ENCODE data around the gene MRAS. TPM values are rescaled to one million over a fixed set of nuclear protein-coding genes. Genes with fewer than 3 reads are reported as not detected.
"Not testable (repeated sequence)": the region's sequence is repeated elsewhere in the genome, so short reads cannot be mapped to it uniquely, and the experiment has no call there.

Gene MRAS
- total and polyA plus RNA-seq, 2 of the 4 experiments (the other 2 are of a cell fraction) = 59.3 to 60.6 TPM

DNA sequence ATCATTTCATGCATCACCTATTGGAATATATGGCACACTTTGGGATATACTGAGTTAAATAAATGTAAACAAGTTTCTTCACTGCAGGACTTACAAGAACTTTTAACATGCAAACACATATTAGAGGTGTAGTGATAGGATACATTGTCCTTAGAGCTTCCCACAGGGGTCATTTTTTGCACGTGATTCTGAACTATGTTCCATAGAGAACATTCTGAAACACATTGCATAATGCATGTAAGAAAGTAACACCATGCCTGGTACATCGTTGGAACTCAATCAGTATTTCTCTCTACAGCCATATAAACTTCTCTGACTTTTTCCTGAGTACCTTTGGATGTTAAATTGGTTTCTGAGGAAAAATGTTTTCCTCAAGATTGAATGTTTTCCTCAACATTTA lies 28.3 kb downstream of the MRAS start:
- H3K9me1 ChIP-seq (ENCODE audit: insufficient read depth, low read length) = peaks cover 6% of the 10 kb centered on the region
- ChIA-PET CTCF (interaction anchor here (1.2 kb wide), 1 partner anchor 9 kb away, joined by 5 read pairs; no protein-coding TSS in a partner anchor), POLR2A (ENCODE audit: unreplicated experiment) (no interaction called here)
- no peak overlapping the region for H3K14ac ChIP-seq (replicated peaks; ENCODE audit: low read depth, low read length)
- no peak overlapping the region for H2BK15ac ChIP-seq (ENCODE audit: low read depth, low read length)
- H2BK120ac ChIP-seq (ENCODE audit: low read depth, low read length) = no peak overlapping the region
- no peak overlapping the region for H2AK5ac ChIP-seq (ENCODE audit: low read depth, low read length)
- H4K20me1 ChIP-seq (ENCODE audit: insufficient read depth, low read length) = no peaks in the 10 kb centered on the region
- H3K56ac ChIP-seq (ENCODE audit: extremely low read depth, insufficient read depth, low read length) = no peak overlapping the region
- no peak overlapping the region for H3K27ac ChIP-seq (ENCODE audit: insufficient read depth, low read length)
- H3K23ac ChIP-seq (ENCODE audit: low read depth, low read length) = no peak overlapping the region
- no CpG with 5 or more reads among the region's 2 CpGs for WGBS, 2 experiments (ENCODE audit: extremely low coverage in 2 of 2, insufficient read length in 1 of 2)
- no peak overlapping the region for H2AFZ ChIP-seq (replicated peaks; ENCODE audit: low read length, poor library complexity)
- H2AK9ac ChIP-seq (replicated peaks; ENCODE audit: low read depth, low read length, poor library complexity) = no peak overlapping the region
- H4K5ac ChIP-seq (ENCODE audit: low read depth, low read length) = no peak overlapping the region
- H3K9me3 ChIP-seq (ENCODE audit: control insufficient read depth, insufficient read depth, low read length) = no peaks in the 10 kb centered on the region
- no peak overlapping the region for H2BK5ac ChIP-seq (ENCODE audit: low read depth, low read length, poor library complexity, severe bottlenecking)
- H2BK20ac ChIP-seq (ENCODE audit: low read depth, low read length) = no peak overlapping the region
- H3K36me3 ChIP-seq (ENCODE audit: control insufficient read depth, insufficient read depth, low read length) = peaks cover 4% of the 10 kb centered on the region
- H3K79me1 ChIP-seq (ENCODE audit: low read depth in 1 of 2, low read length in 2 of 2) = peaks cover 11 to 21% of the 10 kb centered on the region in 2 experiments; a peak in 3 of 4 replicates
- no peak overlapping the region for H4K8ac ChIP-seq (ENCODE audit: low read depth in 2 of 2, low read length in 2 of 2)
- H3K27me3 ChIP-seq (ENCODE audit: control insufficient read depth, insufficient read depth, low read length) = no peaks in the 10 kb centered on the region
- H3K9ac ChIP-seq (ENCODE audit: low read depth, low read length) = no peak overlapping the region
- no peak for ATAC-seq (ENCODE audit: low read depth)
- no peak overlapping the region for H3K18ac ChIP-seq (ENCODE audit: low read depth, low read length)
- TF ChIP-seq MAFK (IDR thresholded peaks at IDR 0.05; ENCODE audit: low read depth, low read length) (no peak), NFE2L2 (IDR thresholded peaks at IDR 0.05; ENCODE audit: low read depth, low read length) (no peak), RCOR1 (IDR thresholded peaks at IDR 0.05; ENCODE audit: insufficient replicate concordance, low read length) (no peak), FOS (IDR thresholded peaks at IDR 0.05; ENCODE audit: low read depth, low read length) (no peak), CHD1 (IDR thresholded peaks at IDR 0.05; ENCODE audit: low read depth, low read length) (no peak), CEBPB (IDR thresholded peaks at IDR 0.05; ENCODE audit: low read depth, low read length) (no peak), BHLHE40 (IDR thresholded peaks at IDR 0.05; ENCODE audit: low read depth, low read length) (no peak)
- TF ChIP-seq, protein P1, sequence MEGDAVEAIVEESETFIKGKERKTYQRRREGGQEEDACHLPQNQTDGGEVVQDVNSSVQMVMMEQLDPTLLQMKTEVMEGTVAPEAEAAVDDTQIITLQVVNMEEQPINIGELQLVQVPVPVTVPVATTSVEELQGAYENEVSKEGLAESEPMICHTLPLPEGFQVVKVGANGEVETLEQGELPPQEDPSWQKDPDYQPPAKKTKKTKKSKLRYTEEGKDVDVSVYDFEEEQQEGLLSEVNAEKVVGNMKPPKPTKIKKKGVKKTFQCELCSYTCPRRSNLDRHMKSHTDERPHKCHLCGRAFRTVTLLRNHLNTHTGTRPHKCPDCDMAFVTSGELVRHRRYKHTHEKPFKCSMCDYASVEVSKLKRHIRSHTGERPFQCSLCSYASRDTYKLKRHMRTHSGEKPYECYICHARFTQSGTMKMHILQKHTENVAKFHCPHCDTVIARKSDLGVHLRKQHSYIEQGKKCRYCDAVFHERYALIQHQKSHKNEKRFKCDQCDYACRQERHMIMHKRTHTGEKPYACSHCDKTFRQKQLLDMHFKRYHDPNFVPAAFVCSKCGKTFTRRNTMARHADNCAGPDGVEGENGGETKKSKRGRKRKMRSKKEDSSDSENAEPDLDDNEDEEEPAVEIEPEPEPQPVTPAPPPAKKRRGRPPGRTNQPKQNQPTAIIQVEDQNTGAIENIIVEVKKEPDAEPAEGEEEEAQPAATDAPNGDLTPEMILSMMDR (conservative IDR thresholded peaks at IDR 0.05; ENCODE audit: low read depth, low read length) = no peak
- intact Hi-C loops (cut with micrococcal nuclease) = no loop called here
- peaks cover 5% of the 10 kb centered on the region; the same call in 1 of the 2 replicates for H3K4me1 ChIP-seq (ENCODE audit: control insufficient read depth, insufficient read depth, low read length)
- no peak overlapping the region for H4K91ac ChIP-seq (ENCODE audit: insufficient read depth, low read depth, low read length)
- dilution Hi-C loops (cut with HindIII; ENCODE audit: low sequenced_read_pairs, unreplicated experiment) = no loop called here
- H3K4me2 ChIP-seq (ENCODE audit: low read depth, low read length) = no peak overlapping the region
- in situ Hi-C loops (cut with MboI; ENCODE audit: low sequenced_read_pairs) = no loop called here
- no peak overlapping the region for H3K4ac ChIP-seq (ENCODE audit: low read depth, low read length)
- H3K4me3 ChIP-seq (ENCODE audit: insufficient read depth, low read depth, low read length) = no peak overlapping the region
- no peak for DNase-seq
- BruUV-seq (replicated peaks) = no TSS peak

DNA sequence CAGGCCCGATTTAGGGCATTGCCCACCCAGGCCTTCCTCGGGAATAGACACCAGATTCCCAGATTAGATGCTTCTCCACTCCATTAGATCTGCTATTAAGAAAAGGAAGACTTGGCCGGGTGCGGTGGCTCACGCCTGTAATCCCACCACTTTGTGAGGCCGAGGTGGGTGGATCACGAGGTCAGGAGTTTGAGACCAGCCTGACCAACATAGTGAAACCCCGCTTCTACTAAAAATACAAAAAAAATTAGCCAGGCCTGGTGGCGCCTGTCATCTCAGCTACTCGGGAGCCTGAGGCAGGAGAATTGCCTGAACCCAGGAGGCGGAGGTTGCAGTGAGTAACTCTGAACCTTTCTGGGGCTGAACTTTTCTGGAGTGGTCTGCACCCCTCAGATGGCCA lies 28.8 kb downstream of the MRAS start:
- H2AK5ac ChIP-seq (ENCODE audit: low read depth, low read length); intact Hi-C loops (cut with micrococcal nuclease); dilution Hi-C loops (cut with HindIII; ENCODE audit: low sequenced_read_pairs, unreplicated experiment); H3K56ac ChIP-seq (ENCODE audit: extremely low read depth, insufficient read depth, low read length); H3K4me2 ChIP-seq (ENCODE audit: low read depth, low read length); ATAC-seq (ENCODE audit: low read depth); H4K20me1 ChIP-seq (ENCODE audit: insufficient read depth, low read length); H2BK5ac ChIP-seq (ENCODE audit: low read depth, low read length, poor library complexity, severe bottlenecking); H3K4ac ChIP-seq (ENCODE audit: low read depth, low read length); in situ Hi-C loops (cut with MboI; ENCODE audit: low sequenced_read_pairs); POLR2A ChIA-PET (ENCODE audit: unreplicated experiment); H2BK15ac ChIP-seq (ENCODE audit: low read depth, low read length); H3K9ac ChIP-seq (ENCODE audit: low read depth, low read length); H4K91ac ChIP-seq (ENCODE audit: insufficient read depth, low read depth, low read length); H2AK9ac ChIP-seq (replicated peaks; ENCODE audit: low read depth, low read length, poor library complexity); BruUV-seq (replicated peaks); H3K23ac ChIP-seq (ENCODE audit: low read depth, low read length); H3K9me1 ChIP-seq (ENCODE audit: insufficient read depth, low read length); H4K5ac ChIP-seq (ENCODE audit: low read depth, low read length); H3K27me3 ChIP-seq (ENCODE audit: control insufficient read depth, insufficient read depth, low read length); H3K18ac ChIP-seq (ENCODE audit: low read depth, low read length); H2BK20ac ChIP-seq (ENCODE audit: low read depth, low read length); H3K36me3 ChIP-seq (ENCODE audit: control insufficient read depth, insufficient read depth, low read length); H3K9me3 ChIP-seq (ENCODE audit: control insufficient read depth, insufficient read depth, low read length); H3K4me3 ChIP-seq (ENCODE audit: insufficient read depth, low read depth, low read length); H3K27ac ChIP-seq (ENCODE audit: insufficient read depth, low read length); DNase-seq; H2BK120ac ChIP-seq (ENCODE audit: low read depth, low read length); H2AFZ ChIP-seq (replicated peaks; ENCODE audit: low read length, poor library complexity); H4K8ac ChIP-seq (ENCODE audit: low read depth in 2 of 2, low read length in 2 of 2); H3K14ac ChIP-seq (replicated peaks; ENCODE audit: low read depth, low read length): not testable (repeated sequence)
- peaks cover 16 to 25% of the 10 kb centered on the region in 2 experiments for H3K79me1 ChIP-seq (ENCODE audit: low read depth in 1 of 2, low read length in 2 of 2)
- H3K4me1 ChIP-seq (ENCODE audit: control insufficient read depth, insufficient read depth, low read length) = peaks cover 10% of the 10 kb centered on the region
- CTCF ChIA-PET = interaction anchor here (1.2 kb wide), 1 partner anchor 10 kb away, joined by 5 read pairs; no protein-coding TSS in a partner anchor
- no CpG with 5 or more reads among the region's 11 CpGs for WGBS, 2 experiments (ENCODE audit: extremely low coverage in 2 of 2, insufficient read length in 1 of 2)
